ENCODE results near the gene GRAMD1A.
"Not testable (repeated sequence)": the region's sequence is repeated elsewhere in the genome, so short reads cannot be mapped to it uniquely, and the experiment has no call there.

The GRAMD1A gene

DNA sequence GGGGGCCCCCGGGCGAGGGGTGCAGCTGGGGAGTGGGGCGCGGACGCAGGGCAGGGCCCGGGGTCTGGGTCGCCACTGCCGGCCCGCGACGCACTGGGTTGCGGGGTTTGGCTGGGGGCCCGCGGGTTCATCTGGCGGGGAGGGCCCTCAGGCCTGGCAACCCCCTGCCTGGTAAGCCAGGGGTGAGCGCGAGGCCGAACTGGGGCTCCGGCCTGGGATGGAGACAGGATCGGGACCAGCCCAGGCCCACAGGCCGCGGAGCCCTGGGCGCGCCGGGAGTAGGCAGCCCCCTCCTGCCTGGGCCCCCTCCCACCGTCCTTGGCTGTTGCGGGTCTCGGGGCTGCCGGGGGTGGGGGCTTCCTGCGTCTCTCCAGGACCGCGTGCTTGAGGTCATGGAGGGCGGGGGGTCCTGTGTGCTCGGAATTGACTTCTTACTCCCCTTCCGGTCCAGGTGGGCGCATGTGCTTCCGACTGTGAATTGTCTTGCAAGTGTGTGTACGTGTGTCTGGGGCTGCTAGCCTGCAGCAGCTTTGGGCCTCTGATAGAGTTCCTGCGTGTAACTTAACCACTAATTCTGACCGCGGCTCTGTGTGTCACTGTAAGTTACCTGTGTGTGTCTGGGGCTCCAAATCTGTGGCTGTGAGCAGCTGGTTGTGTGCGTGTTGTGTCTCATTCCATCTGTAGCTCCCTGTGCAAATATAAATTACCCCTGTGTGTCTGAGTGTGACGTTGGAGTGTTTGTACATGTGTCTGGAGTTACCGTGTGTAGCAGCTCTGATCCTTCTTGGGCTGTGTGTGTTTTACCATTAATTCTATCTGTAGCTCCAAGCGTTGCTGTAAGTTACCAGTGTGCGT lies 751 bp downstream of the GRAMD1A start:
- TF ChIP-seq POLR2A (IDR thresholded peaks at IDR 0.05; ENCODE audit: extremely low read depth, insufficient read length) (no peak), MYC (IDR thresholded peaks at IDR 0.05; ENCODE audit: low read depth, low read length) (peak; percentile 96)
- TF ChIP-seq, protein P1, sequence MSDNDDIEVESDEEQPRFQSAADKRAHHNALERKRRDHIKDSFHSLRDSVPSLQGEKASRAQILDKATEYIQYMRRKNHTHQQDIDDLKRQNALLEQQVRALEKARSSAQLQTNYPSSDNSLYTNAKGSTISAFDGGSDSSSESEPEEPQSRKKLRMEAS (IDR thresholded peaks at IDR 0.05; ENCODE audit: low read depth, low read length), result peak; percentile 91
- peak; percentile 70 for DNase-seq (ENCODE audit: low read depth)
- H3K4me3 ChIP-seq (ENCODE audit: low read depth, low read length), result peak overlapping the region; percentile 83

DNA sequence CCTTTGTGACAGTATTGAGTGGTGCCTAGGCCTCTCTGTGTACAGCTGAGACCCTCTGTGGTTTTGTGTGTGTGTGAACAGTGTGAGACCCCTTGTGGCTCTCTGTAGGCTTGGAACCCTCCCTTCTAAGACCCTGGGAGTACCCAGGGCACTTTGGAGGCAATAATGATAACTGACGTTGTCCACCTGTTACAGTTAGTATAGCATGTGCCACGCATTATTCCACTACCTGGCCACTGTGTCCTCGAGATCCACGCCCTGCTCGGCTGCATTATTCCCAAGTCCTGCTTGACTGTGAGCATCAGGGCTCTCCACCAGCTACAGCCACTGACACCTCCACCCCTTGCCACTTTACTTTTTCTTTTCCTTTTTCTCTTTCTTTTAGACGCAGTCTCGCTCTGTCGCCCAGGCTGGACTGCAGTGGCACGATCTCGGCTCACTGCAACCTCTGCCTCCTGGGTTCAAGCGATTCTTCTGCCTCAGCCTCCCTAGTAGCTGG lies 2.0 kb downstream of the GRAMD1A start:
- DNase-seq (ENCODE audit: low read depth), result no peak
- H3K4me3 ChIP-seq (ENCODE audit: low read depth, low read length), result peak overlapping the region; percentile 13
- TF ChIP-seq, protein P1 (IDR thresholded peaks at IDR 0.05; ENCODE audit: low read depth, low read length), result no peak
- TF ChIP-seq MYC (IDR thresholded peaks at IDR 0.05; ENCODE audit: low read depth, low read length) (no peak), POLR2A (IDR thresholded peaks at IDR 0.05; ENCODE audit: extremely low read depth, insufficient read length) (no peak)
- TF ChIP-seq, protein P2, sequence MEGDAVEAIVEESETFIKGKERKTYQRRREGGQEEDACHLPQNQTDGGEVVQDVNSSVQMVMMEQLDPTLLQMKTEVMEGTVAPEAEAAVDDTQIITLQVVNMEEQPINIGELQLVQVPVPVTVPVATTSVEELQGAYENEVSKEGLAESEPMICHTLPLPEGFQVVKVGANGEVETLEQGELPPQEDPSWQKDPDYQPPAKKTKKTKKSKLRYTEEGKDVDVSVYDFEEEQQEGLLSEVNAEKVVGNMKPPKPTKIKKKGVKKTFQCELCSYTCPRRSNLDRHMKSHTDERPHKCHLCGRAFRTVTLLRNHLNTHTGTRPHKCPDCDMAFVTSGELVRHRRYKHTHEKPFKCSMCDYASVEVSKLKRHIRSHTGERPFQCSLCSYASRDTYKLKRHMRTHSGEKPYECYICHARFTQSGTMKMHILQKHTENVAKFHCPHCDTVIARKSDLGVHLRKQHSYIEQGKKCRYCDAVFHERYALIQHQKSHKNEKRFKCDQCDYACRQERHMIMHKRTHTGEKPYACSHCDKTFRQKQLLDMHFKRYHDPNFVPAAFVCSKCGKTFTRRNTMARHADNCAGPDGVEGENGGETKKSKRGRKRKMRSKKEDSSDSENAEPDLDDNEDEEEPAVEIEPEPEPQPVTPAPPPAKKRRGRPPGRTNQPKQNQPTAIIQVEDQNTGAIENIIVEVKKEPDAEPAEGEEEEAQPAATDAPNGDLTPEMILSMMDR (IDR thresholded peaks at IDR 0.05; ENCODE audit: low read depth, low read length), result no peak

DNA sequence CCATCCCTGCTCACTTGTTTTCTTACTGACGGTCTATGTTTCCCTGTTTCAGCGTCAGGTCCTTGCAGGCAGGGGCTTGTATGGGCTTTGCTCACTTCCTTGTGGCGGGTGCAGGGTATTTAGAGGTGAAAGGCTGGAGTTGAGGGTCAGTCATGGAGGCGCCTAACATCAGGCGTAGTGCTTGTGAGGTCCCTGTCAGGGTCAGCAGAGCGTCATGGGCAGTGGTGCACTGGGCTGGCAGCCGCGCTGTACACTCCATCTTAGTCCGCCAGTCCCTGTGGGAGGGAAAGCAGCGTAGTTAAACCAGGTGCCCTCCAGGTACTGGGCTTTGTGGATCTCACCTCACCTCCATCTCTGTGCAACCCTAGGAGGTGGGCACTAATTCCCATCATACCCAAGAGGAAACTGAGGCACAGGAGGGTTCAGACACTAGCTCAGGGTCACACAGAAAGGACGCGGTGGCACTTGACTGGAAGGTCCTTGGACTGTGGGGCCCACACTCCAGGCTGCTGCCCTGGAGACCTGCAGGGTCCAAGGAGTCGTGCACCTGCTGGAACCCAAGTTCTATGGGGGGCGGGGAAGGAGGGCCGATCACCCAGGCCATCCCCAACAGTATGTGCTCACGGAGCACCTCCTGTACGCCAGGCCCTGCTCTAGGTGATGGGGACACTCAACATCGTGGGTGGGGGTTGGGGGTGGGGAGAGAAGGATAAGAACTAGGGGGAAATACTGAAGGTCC lies 4.6 kb downstream of the GRAMD1A start:
- TF ChIP-seq, protein P1 (IDR thresholded peaks at IDR 0.05; ENCODE audit: low read depth, low read length), result no peak
- TF ChIP-seq POLR2A (IDR thresholded peaks at IDR 0.05; ENCODE audit: extremely low read depth, insufficient read length) (no peak), MYC (IDR thresholded peaks at IDR 0.05; ENCODE audit: low read depth, low read length) (no peak)
- TF ChIP-seq, protein P2 (IDR thresholded peaks at IDR 0.05; ENCODE audit: low read depth, low read length), result no peak
- H3K4me3 ChIP-seq (ENCODE audit: low read depth, low read length), result no peak overlapping the region
- no peak for DNase-seq (ENCODE audit: low read depth)

DNA sequence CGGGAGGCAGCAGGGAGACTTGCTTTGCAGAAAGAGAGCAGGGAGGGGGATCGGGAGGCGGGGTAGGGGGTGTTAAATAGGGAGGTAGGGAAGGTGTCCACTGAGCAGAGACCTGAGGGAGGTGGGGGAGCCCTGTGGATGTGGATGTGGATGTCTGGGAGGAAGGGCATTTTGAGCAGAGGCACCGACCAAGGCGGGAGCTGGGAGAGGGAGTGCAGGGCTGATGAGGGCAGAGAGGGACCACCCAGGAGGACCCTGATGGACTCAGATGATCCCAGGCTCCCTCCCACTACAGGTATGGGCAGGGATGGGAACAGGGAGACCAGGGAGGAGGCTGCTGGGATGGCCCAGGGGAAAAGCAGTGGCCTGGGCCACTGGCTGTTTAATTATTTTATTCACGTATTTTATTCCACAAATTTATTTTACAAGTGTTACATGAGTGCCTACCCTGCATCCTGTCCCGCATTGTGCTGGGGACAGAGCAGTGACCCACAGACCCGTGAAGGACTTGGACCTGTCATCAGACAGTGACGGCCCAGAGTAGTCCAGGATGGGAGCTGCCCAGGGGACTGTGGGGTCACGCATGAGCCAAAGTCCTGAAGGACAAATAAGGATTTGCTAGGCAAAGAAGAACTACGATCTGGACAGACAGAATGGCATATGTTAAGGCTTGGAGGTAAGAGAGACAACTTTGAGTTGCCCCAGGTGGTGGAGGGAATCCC lies 5.3 kb downstream of the GRAMD1A start:
- TF ChIP-seq, protein P2 (IDR thresholded peaks at IDR 0.05; ENCODE audit: low read depth, low read length), result no peak
- TF ChIP-seq POLR2A (IDR thresholded peaks at IDR 0.05; ENCODE audit: extremely low read depth, insufficient read length), result no peak
- DNase-seq (ENCODE audit: low read depth), result no peak
- no peak overlapping the region for H3K4me3 ChIP-seq (ENCODE audit: low read depth, low read length)

DNA sequence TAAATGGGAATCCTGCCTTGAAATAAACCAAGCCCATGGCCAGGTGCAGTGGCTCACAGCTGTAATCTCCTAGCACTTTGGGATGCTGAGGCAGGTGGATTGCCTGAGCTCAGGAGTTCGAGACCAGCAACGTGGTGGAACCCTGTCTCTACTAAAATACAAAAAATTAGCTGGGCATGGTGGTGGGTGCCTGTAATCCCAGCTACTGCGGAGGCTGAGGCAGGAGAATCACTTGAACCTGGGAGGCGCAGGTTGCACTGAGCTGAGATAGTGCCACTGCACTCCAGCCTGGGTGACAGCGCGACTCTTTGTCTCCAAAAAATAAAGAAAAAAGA lies 5.9 kb downstream of the GRAMD1A start:
- not testable (repeated sequence) for DNase-seq (ENCODE audit: low read depth); H3K4me3 ChIP-seq (ENCODE audit: low read depth, low read length)

DNA sequence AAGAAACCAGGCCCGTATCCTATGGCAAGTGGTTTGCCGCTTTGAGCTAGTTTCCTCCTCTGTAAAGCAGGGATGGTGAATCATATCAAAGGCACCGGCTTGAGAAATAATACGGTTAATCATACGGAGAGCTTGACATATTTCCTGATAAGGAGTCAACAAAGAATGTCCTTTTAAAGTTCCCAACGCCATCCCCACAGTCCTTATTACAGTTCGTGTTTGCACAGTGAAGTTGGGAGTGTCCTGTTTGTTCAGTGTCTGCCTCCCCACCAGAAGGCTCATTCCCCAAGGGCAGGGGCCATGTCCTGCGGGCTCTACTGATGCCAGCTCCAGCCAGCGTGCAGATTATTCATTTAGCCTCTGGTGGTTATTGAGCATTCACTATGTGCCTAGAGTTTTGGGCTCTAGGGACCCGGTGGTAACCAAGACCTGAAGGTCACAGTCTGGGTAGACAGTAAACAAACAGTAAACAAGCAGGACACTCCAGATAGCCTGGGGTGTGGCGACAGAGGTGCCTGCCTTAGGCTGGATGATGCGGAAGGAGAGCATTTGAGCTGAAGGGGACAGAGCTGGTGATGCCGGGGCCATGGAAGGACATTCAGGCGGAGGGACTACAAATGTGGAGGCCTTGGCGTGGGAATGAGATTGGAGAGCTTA lies 6.3 kb downstream of the GRAMD1A start:
- no peak overlapping the region for H3K4me3 ChIP-seq (ENCODE audit: low read depth, low read length)
- no peak for DNase-seq (ENCODE audit: low read depth)
- TF ChIP-seq, protein P2 (IDR thresholded peaks at IDR 0.05; ENCODE audit: low read depth, low read length), result no peak
- TF ChIP-seq, protein P1 (IDR thresholded peaks at IDR 0.05; ENCODE audit: low read depth, low read length), result no peak
- no peak for TF ChIP-seq MYC (IDR thresholded peaks at IDR 0.05; ENCODE audit: low read depth, low read length)
- TF ChIP-seq POLR2A (IDR thresholded peaks at IDR 0.05; ENCODE audit: extremely low read depth, insufficient read length), result no peak

Data from NB4 (cell line).